HG03196 (cell line): Measurements from ENCODE around the gene GRID2IP.
"Not testable (repeated sequence)": the region's sequence is repeated elsewhere in the genome, so short reads cannot be mapped to it uniquely, and the experiment has no call there.

Source experiments
- ATAC-seq: cut with Tn5 transposase; IDR thresholded peaks from one replicate; pipeline ENCODE4 v1.9.1; 2021; ENCODE audit not compliant: unreplicated experiment

GRID2IP gene

DNA sequence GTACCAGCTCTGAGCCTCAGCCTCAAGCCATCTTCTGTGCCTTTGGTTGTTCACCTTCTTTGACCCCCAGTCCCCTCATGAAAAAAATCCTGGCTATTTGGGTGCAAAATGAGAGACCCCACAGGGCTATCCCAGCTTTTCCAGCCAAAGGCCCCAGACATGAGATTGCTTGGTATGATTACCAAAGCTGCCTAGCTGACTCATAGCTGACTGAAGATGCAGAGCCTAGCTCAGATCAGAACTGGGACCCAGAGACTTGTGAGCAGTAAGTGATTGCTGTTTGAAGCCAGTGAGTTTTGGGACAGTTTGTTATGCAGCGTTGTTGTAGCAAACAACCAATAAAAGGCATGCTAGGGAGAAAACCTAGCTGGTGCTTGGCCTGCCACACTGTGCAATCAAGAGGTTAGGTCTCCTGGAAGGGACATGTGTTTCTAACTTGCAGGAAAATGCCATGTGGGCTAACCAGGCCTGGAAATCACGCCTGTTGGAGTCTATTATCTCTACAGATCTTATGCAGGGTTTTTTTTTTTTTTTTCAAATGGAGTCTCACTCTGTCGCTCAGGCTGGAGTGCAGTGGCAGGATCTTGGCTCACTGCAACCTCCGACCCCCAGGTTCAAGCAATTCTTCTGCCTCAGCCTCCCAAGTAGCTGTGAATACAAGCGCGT, 55.5 kb downstream of the GRID2IP start:
- no peak for ATAC-seq

DNA sequence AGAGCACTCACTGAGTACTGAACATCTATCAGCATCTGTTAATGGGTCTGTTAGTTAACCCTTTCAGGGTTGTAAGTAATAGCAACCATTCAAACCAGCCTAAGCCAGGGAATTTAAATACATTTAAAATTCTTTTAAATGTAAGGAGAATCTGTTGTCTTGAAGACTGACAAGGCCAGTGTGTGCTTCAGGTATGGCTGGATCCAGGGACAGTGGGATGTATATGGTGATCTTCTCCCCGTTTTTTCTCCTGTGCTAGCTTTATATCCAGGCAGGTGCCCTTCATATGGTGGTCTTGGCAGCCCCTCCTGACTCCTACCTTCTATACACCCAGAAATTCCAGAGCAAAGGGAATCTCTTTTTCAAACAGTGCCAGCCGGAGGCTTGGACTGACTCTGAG, 56.9 kb downstream of the GRID2IP start:
- no peak for ATAC-seq

DNA sequence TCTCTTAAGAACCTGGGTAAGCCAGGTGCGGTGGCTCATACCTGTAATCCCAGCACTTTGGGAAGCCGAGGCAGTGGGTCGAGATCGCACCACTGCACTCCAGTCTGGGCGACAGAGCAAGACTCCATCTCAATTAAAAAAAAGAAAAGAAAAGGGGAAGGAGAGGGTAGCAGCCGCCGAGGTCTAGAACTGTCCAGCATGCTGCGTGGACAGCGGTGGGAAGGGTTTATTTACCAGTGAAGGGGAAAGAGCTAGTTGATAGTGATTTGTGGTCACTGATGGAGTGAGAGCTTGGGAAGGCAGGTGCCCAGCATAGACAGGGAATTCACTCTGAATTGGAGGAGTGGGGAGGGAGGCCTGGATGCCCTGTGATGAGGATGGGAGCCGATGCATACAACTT, 60.1 kb downstream of the GRID2IP start:
- no peak for ATAC-seq

DNA sequence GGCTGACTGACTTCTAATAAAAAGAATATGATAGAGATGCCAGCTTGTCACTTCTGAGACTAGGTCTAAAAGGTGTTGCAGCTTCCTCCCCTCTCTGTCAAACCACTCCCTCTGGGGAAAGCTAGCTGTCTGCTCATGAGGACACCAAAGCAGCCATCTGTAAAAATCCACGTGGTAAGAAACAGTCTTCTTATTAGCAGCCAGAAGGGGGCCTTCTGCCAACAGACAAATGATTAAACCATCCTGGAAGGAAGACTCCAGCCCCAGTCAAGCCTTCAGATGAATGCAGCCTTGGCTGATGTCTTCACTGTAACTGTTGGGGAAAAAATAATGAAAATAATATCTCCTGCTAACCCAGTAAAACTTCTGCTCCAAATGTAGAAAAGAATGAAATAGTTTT, 61.6 kb downstream of the GRID2IP start:
- no peak for ATAC-seq

DNA sequence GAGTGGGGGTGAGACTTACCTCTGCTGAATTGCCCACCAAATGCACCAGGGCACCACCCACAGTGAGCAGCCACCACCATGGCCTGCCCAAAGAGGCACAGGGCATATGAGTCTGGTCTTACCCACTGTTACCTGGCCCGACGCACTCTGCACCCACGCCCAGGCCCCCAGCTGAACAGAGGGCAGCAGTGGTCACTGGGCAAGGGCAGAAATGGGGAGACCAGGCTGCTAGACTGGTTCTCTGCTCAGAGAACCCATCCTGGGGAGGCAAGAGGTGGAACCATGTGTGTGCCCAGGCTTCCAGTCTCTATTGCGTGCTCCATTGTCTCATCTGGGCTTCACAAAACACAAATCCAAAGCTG, 64.1 kb downstream of the GRID2IP start:
- no peak for ATAC-seq

DNA sequence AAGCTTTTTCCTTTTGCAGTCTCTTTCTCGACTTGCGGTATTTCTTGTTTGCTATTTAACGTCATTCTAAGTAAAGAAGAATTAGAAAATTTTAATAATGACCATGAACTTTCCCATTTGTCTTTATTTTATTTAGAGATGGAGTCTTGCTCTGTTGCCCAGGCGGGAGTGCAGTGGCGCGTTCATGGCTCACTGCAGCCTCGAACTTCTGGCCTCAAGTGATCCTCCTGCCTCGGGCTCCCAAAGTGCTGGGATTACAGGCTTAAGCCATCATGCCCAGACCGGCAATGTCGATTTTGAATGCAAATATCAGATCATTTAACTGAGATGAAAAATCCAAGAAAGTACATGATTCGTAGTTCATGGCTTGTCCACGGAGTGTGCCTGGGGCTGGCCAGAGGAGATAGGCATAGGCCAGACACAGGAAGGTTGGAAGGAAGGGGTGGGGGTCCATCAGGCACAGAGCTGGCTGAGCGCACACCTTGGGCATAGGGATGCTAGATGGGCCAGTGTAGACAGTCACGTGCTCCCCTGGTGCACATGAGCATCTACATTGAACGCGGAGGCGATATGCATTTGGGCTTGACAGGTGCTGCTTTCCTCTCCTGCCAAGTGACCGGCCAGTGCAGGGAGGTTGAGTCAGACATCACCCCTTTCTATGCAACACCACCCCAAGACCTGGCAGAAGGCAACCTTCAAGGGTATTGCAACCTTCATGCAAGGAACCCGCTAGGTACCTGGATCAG, 64.7 kb downstream of the GRID2IP start:
- ATAC-seq, result no peak

DNA sequence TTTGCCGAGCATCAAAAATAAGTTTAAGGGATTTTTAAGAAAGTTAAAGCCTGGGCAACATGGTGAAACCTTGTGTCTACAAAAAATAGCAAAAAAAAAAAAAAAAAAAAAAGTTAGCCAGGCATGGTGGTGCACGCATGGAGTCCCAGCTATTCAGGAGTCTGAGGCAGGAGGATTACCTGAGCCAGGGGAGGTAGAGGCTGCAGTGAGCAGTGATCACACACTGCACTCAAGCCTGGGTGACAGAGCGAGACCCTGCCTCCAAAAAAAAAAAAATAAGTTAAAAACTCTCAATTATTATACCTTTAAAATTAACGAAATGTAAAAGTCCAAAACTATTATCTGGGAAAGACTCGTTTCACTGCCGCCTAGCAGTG, 68.5 kb downstream of the GRID2IP start:
- ATAC-seq, result no peak

DNA sequence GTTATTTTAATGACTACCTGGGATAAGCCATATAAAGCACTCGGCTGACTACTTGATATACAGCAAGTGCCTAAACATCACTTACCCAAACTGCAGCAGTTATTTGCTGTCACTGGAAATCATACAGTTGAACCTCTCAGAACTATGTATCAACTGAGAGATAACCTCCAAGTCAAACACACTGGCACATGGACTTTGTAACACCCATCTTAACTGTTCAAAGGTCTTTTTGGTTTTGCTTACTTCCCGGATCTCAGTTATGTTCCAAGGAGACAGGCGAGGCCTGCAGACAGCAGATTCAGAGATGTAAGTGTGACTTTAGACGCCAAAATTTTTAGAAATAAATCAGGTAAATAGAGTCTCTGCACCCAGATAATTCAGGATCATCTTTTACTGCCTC, 69.0 kb downstream of the GRID2IP start:
- ATAC-seq, result no peak

DNA sequence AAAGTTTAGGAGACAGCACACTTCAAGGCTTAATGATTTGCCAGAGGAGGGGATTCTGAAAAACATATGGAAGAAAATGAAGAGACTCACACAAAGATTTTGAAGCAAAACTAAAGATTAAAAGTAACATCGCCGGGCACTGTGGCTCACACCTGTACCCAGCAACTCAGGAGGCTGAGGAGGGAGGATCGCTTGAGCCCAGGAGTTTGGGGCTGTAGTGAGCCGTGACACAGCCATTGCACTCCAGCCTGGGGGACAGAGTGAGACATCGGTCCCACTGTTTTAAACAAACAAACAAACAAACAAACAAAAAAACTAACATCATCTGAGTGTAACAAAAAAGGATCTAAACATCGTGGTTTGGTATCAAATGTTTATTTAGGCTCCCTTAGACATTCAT, 69.8 kb downstream of the GRID2IP start:
- no peak for ATAC-seq

DNA sequence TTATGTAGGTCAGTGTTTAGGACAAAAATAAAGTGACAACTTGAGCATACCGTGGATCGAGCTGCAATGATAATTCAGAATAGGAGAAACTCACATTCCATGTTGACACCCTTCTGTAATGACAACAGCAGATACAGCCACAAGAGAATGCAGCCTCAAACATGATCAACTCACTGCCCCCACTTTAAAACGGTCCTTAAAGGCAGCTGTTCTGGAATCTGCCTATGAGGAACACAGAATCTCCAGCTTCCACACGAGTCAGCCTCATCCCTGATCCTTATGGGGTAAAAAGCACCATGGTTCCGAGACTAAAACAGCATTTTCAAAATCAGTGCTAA, 71.0 kb downstream of the GRID2IP start:
- ATAC-seq, result no peak

DNA sequence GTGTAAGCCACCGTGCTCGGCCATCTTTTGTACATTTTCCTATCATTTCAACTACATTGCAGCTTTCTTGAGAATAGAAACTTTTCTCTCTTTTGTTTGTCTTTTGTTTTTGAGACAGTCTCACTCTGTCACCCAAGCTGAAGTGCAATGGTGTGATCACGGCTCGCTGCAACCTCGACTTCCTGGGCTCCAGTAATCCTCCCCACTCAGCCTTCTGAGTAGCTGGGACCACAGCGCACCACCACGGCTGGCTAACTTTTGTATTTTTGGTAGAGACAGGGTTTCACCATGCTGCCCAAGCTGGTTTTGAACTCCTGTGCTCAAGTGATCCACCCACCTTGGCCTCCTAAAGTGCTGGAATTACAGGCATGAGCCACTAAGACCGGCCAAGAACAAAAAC, 72.2 kb downstream of the GRID2IP start:
- no peak for ATAC-seq

DNA sequence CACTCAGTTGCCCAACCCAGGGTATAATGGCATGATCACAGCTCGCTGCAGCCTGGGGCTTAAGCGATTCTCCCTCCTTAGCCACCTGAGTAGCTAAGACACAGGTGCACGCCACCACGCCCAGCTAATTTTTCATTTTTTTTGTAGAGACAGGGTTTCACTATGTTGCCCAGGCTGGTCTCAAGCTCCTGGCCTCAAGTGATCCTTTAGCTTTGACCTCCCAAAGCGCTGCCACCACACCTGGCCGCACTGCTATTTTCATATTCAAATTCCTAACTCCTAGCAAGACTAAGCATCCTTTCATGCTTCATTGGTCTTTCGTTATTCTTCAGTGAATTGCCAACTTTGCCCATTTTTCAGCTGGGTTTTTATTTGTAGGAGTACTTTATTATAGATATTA, 73.1 kb downstream of the GRID2IP start:
- no peak for ATAC-seq

DNA sequence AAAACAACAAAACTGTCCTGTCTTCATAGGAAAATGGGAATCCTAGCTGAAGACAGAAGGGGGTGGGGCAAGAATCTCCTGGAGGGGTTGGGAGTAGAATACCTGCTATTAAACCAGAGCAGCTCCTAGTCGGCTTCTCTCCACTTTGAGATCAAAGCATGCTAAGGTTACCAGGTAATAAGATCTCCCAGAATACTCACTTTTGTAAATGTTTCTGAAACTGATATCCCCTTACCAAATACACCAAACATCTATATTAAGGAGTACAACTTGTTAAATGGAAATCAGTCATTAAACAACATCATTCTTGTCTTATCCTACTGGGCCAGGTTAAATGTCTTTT, 74.0 kb downstream of the GRID2IP start:
- no peak for ATAC-seq

DNA sequence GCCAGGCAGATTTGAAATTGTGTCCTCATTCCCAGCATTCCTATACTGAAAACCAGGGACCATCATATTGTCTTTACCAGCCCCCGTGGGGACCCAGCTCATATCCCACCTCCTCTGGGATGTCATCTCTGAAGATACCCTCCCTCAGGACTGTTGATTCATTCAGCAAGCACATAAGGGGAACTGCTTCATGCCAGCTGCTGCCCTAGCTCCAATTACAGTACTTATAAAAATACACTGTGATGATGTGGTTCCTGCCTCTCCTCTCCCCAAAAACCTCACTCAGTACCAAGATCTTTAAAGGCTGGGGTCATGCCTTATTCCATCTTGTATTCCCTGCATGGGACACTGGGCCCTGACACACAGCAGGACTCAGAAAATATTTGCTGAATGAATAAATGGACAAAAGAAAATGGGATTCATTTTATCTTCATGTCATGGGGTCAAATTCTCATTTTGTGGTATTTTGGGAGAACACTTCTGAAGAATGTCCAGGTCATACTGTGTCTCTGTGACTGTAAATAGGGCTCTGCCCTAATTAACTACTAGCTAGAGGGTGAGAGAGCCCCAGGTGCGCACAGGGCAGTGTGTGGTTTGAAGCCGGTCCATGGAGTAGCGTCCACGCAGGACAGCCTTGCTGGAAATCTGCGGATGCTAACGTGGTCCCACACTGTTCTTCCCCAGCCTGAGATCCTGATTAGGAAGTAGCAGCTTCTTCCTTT, 74.5 kb downstream of the GRID2IP start:
- no peak for ATAC-seq

DNA sequence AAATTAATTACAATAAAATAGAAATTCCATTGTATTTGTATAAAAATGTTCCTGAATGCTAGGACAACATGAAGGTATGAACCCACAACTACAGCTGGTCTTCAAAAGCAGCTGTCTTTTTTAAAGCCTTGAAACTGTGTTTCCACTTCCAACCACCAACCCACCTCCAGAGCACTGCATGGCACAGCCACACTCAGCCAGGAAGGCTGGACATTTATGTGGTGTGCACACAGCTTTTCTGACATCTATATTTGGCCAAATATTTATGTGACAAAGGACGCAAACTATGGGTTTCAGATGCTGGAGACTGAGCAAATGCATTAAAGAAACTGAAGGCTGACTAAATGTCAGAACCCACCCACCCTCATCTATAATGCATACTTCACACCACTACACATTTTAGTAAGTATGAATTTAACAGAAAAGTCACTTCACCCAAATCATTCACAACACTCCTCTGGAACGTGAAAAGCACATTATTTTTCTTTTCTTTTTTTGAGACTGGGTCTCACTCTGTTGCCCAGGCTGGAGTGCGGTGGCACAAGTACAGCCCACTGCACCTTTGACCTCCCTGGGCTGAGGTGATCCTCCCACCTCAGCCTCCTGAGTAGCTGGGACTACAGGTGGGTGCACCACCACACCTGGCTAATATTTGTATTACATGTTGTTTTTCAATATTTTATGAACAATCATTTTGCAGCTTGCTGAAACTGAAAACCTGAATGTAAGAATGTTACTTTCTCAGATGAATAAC, 75.7 kb downstream of the GRID2IP start:
- no peak for ATAC-seq

DNA sequence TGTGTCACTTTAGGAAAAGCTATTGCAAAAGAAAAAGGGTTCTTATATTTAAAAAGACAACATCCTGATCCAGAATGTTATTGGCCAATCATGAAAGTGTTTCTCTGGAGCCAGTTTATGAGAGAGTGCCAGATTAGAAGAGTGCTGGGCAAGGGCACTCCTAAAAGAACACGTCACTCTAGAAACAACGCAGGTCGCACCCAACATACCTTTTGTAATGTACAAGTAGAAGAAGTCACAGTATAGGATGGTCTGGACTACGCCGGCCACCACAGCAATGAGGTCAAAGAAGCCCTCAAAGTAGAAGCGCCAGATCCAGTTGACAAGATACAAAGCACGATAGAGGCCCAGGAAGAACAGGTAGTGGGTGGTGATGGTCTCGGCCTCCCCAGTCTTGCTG, 85.4 kb downstream of the GRID2IP start:
- no peak for ATAC-seq

DNA sequence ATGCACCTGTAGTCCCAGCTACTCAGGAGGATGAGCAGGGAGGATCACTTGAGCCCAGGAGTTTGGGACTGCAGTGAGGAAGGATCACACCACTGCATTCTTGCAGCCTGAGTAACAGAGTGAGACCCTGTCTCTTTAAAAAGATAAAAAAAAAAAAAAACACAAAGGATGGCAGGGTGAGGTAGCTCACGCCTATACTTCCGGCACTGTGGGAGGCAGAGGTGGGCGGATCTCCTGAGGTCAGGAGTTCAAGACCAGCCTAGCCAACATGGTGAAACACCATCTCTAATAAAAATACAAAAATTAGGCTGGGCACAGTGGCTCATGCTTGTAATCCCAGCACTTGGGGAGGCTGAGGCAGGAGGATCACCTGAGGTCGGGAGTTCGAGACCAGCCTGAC, 87.7 kb downstream of the GRID2IP start:
- ATAC-seq, result not testable (repeated sequence)

DNA sequence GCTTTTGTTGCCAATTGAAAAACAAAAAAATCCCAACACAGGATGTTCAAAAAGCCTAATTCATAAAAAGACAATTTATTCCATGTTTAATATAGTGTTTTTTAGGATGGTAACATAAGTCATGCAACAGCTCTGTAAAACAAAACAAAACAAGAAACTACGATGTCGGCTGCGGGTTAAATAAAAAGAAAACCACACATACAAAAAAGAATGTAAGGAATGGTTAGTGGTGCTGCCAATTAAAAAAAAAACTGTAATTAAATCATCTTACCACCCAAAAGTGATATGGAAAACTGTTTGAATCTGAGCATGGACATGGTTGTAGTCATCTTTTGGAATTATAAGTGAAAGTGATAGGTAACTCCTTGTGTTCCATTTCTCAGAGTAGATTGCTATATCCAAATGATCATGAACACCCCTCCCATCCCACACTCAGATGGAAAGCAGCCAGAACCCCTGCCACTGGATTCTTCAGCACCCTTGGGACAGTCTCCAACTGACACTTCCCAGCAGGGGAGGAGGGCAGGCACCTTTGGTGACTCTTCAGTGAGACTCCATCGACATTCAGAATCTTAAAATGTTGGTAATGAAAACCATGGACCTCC, 89.2 kb downstream of the GRID2IP start:
- no peak for ATAC-seq

DNA sequence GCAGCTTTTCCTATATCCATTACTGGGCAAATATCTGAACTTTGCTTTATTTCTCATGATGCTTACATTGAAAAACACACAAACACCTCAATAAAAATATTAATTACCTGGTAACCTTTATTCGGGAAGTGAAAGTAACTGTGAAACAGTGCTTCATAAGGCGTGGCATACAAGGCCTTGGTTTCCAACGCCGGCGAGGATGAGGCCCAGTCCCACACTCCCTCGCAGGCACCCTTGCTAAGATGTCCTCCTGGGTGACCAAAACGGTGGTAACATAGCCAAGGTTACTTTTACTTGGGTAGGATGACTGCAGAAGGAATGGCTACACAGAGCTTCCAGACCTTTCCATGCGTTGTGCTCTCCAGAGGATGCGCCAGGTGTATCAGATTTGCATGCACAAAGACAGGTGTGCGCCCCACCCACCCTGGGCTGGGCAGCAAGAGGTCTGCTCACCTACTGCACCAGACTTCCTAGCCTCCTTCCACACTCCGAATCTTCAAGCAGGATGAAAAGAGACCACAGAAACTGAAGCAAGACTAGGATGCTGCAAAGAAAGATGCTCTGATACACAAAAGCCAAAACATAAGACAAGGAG, 90.2 kb downstream of the GRID2IP start:
- no peak for ATAC-seq

DNA sequence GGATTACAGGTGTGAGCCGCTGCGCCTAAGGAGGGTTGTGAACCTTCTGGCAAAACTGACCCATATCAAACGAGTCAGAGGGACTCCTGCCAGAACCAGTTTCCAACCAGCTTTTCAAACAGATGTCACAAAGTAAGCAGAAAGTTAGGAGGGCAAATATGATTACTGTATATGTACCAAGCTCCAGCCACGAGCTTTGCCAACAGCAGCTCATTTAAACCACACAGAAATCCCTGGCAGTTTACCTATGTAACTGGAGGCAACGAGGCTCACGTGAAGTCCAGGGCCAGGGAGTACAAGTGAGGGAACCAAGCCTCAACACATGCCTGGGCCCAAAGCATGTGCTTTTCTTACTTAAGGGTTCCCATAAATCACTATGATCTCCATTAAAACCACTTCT, 91.0 kb downstream of the GRID2IP start:
- no peak for ATAC-seq

DNA sequence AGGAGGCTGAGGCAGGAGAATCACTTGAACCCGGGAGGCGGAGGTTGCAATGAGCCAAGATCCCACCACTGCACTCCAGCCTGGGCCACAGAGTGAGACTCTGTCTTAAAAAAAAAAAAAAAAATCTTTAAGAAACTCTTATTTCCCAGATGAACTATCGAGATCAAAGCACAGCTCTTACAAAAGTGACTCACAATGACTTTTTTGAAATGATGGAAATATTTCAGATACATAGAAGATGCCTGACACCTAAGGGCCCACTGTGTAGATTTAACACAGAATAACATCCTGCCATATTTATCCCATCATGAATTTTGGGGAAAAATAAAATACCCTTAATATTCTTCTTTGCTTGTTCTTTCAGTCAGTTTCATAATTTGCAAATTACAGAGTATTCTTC, 92.6 kb downstream of the GRID2IP start:
- ATAC-seq, result not testable (repeated sequence)
